Measurements from ENCODE around the gene CMTM6. TPM values are rescaled to one million over a fixed set of nuclear protein-coding genes. Genes with fewer than 3 reads are reported as not detected.

Gene CMTM6
- polyA plus RNA-seq, 1 experiment, result 22.8 TPM

- no peaks in the 10 kb centered on the region for H3K36me3 ChIP-seq (ENCODE audit: control insufficient read depth, insufficient read depth, low read length)
- no peaks in the 10 kb centered on the region for H3K27me3 ChIP-seq (ENCODE audit: control insufficient read depth, insufficient read depth, low read length)
- POLR2A ChIA-PET, result no interaction called here
- H3K4me3 ChIP-seq (ENCODE audit: low read depth, low read length), result no peak overlapping the region
- CTCF ChIA-PET, result interaction anchor here (1.3 kb wide), 1 partner anchor 59 kb away, joined by 4 read pairs; no protein-coding TSS in a partner anchor
- no peak for TF ChIP-seq CTCF (IDR thresholded peaks at IDR 0.05; ENCODE audit: insufficient read depth, low read depth, low read length)
- DNase-seq (ENCODE audit: low read depth), result no peak
Measured at GRCh38 chr3:32432711-32433530, 69.7 kb downstream of the CMTM6 start.

GRCh38 chr3:32432045-32432710, 70.5 kb downstream of the CMTM6 start:
- no peak overlapping the region for H3K4me3 ChIP-seq (ENCODE audit: low read depth, low read length)
- CTCF ChIA-PET, result interaction anchor here (1.3 kb wide), 1 partner anchor 60 kb away, joined by 4 read pairs; no protein-coding TSS in a partner anchor
- POLR2A ChIA-PET, result no interaction called here
- no peak for TF ChIP-seq CTCF (IDR thresholded peaks at IDR 0.05; ENCODE audit: insufficient read depth, low read depth, low read length)
- no peaks in the 10 kb centered on the region for H3K36me3 ChIP-seq (ENCODE audit: control insufficient read depth, insufficient read depth, low read length)
- DNase-seq (ENCODE audit: low read depth), result no peak
- no peaks in the 10 kb centered on the region for H3K27me3 ChIP-seq (ENCODE audit: control insufficient read depth, insufficient read depth, low read length)

GRCh38 chr3:32431481-32431880, 71.2 kb downstream of the CMTM6 start:
- DNase-seq (ENCODE audit: low read depth), result no peak
- ChIA-PET CTCF (no interaction called here), POLR2A (no interaction called here)
- Histone ChIP-seq H3K36me3 (ENCODE audit: control insufficient read depth, insufficient read depth, low read length) (no peaks in the 10 kb centered on the region), H3K27me3 (ENCODE audit: control insufficient read depth, insufficient read depth, low read length) (no peaks in the 10 kb centered on the region), H3K4me3 (ENCODE audit: low read depth, low read length) (no peak overlapping the region)
- no peak for TF ChIP-seq CTCF (IDR thresholded peaks at IDR 0.05; ENCODE audit: insufficient read depth, low read depth, low read length)

Small RNAs within 50 kb of the gene (small RNA-seq; reads per million reads assigned to genes)
- gene MIR548AY (ENCODE audit: insufficient read length, low read depth, low replicate concordance), result 2.5 reads per million, percentile 26 among the genes with 10 or more reads in this experiment

Other genes starting within 250 kb of the CMTM6 start
- gene CMTM7, start 111.0 kb downstream of the CMTM6 start, polyA plus RNA-seq (2011; rRNA removed), result 12.7 and 13.7 TPM in 2 replicates
- 15.9 and 26.9 TPM in 2 replicates for gene DYNC1LI1, start 68.0 kb upstream of the CMTM6 start, polyA plus RNA-seq (2011; rRNA removed)
- gene CNOT10, start 182.3 kb upstream of the CMTM6 start, polyA plus RNA-seq (2011; rRNA removed), result 20.0 and 26.4 TPM in 2 replicates